Large intestine (tissue), 3 donors: ENCODE results near the gene CES4A. TPM values are rescaled to one million over a fixed set of nuclear protein-coding genes. Genes with fewer than 3 reads are reported as not detected.

Experiments
- DNase-seq, 2 donors: peaks; one replicate each; pipeline versions ENCODE4 v3.0.0 to v3.0.0-alpha.2; 2013
- H3K27ac ChIP-seq: one replicate; pipeline ENCODE4 v1.5.1; 2013; ENCODE audit warnings: low read length
- H3K27me3 ChIP-seq: 2 replicates; pipeline ENCODE4 v1.6.1; 2013; ENCODE audit warnings: low read length; ENCODE audit not compliant: control insufficient read depth, insufficient read depth
- H3K36me3 ChIP-seq: 2 replicates; pipeline ENCODE4 v1.6.1; 2013; ENCODE audit warnings: low read length; ENCODE audit not compliant: control insufficient read depth, insufficient read depth
- H3K4me1 ChIP-seq: one replicate; pipeline ENCODE4 v1.6.1; 2013; ENCODE audit warnings: low read length; ENCODE audit not compliant: control insufficient read depth, insufficient read depth
- H3K4me3 ChIP-seq: one replicate; pipeline ENCODE4 v1.5.1; 2013; ENCODE audit warnings: low read length
- H3K9me3 ChIP-seq: one replicate; pipeline ENCODE4 v1.6.1; 2013; ENCODE audit warnings: mild to moderate bottlenecking, low read depth, low read length, moderate library complexity; ENCODE audit not compliant: control insufficient read depth
- WGBS: methylation state at CpG from one replicate; pipeline ENCODE4 v1.1.5; 2013; ENCODE audit warnings: low lambda C conversion rate; ENCODE audit not compliant: insufficient coverage; 5-methylcytosine and 5-hydroxymethylcytosine counted together
- polyA plus RNA-seq: library from polyadenylated mRNA; unstranded; fragments of 120-200 nt; gene quantifications from one replicate; pipeline ENCODE4 v1.2.1, GENCODE V29; 2013

CES4A gene
- polyA plus RNA-seq, 1 donor = 23.5 TPM

- Histone ChIP-seq H3K27ac (no peak overlapping the region), H3K27me3 (peaks cover 22% of the 10 kb centered on the region), H3K4me3 (peak overlapping the region; percentile 47), H3K36me3 (peaks cover 16% of the 10 kb centered on the region), H3K9me3 (no peaks in the 10 kb centered on the region), H3K4me1 (peaks cover 23% of the 10 kb centered on the region)
- no CpG with 5 or more reads among the region's 23 CpGs for WGBS
- peak; percentile 75 to 83 for DNase-seq
Observed at GRCh38 chr16:66947302-66948065, 40.9 kb upstream of the CES4A start.

- Histone ChIP-seq H3K36me3 (peaks cover 8% of the 10 kb centered on the region), H3K27ac (no peak overlapping the region), H3K4me1 (peaks cover 31% of the 10 kb centered on the region), H3K4me3 (peak overlapping the region; percentile 47), H3K27me3 (peaks cover 22% of the 10 kb centered on the region), H3K9me3 (no peaks in the 10 kb centered on the region)
- DNase-seq = peak in 1 of 2 donors; percentile 60
- no CpG with 5 or more reads among the region's 44 CpGs for WGBS
Observed at GRCh38 chr16:66948134-66948836, 40.1 kb upstream of the CES4A start.

- H3K9me3 ChIP-seq = no peaks in the 10 kb centered on the region
- no peak overlapping the region for H3K27ac ChIP-seq
- H3K4me3 ChIP-seq = peak overlapping the region; percentile 47
- WGBS = no CpG with 5 or more reads among the region's 21 CpGs
- peaks cover 3% of the 10 kb centered on the region for H3K36me3 ChIP-seq
- H3K27me3 ChIP-seq = peaks cover 22% of the 10 kb centered on the region
- no peak for DNase-seq
- peaks cover 35% of the 10 kb centered on the region for H3K4me1 ChIP-seq
Observed at GRCh38 chr16:66948837-66949225, 39.6 kb upstream of the CES4A start.

DNA sequence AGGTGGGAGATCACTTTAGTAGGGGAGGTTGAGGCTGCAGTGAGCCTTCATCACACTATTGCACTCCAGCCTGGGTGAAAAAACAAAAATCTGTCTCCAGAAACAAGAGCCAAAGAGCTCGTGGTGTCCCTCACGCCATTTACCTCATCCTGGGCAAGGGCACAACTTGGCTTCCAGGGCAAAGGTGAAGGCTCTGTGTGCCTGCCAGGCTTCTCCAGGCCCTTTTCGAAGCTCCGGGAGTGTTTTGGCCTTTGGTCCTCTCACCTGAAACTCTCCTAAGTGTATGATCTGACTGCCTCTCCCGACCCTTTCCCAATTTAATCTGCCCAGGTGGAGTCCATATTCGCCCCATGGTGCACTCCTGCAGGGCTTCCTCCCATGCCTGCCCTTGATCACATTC lies 38.9 kb upstream of the CES4A start:
- Histone ChIP-seq H3K36me3 (no peaks in the 10 kb centered on the region), H3K9me3 (no peaks in the 10 kb centered on the region), H3K27ac (no peak overlapping the region), H3K4me1 (peaks cover 39% of the 10 kb centered on the region), H3K27me3 (peaks cover 22% of the 10 kb centered on the region), H3K4me3 (no peak overlapping the region)
- no peak for DNase-seq
- WGBS = no CpG with 5 or more reads among the region's 6 CpGs

DNA sequence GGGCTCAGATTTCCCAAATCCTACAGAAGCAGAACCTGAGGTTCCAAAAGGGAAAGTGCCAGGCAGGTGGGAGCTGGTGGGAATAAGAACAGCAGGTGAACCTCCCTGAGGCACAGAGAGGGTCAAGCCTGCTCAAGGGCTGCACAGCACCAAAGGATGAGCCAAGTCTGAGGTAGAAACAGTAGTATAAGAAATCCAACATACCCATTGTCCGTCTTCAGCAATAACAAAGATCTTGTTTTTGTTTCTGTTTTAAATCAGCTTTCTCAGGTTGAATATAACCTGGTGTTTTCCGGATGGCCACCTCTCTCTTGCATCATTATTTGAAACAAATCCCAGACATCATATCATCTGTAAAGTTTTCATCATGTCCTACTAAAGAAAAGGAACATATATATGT lies 38.0 kb upstream of the CES4A start:
- Histone ChIP-seq H3K27me3 (peaks cover 22% of the 10 kb centered on the region), H3K4me3 (no peak overlapping the region), H3K9me3 (no peaks in the 10 kb centered on the region), H3K27ac (no peak overlapping the region), H3K36me3 (no peaks in the 10 kb centered on the region), H3K4me1 (peaks cover 48% of the 10 kb centered on the region)
- no CpG with 5 or more reads among the region's 2 CpGs for WGBS
- DNase-seq = no peak

- no peaks in the 10 kb centered on the region for H3K9me3 ChIP-seq
- WGBS = no CpG with 5 or more reads among the region's 4 CpGs
- H3K27ac ChIP-seq = no peak overlapping the region
- no peaks in the 10 kb centered on the region for H3K36me3 ChIP-seq
- H3K27me3 ChIP-seq = peaks cover 22% of the 10 kb centered on the region
- no peak for DNase-seq
- H3K4me1 ChIP-seq = peaks cover 50% of the 10 kb centered on the region
- H3K4me3 ChIP-seq = no peak overlapping the region
Observed at GRCh38 chr16:66950971-66951790, 37.2 kb upstream of the CES4A start.

- Histone ChIP-seq H3K4me1 (peaks cover 52% of the 10 kb centered on the region), H3K4me3 (no peak overlapping the region), H3K27ac (peak overlapping the region; percentile 88), H3K36me3 (no peaks in the 10 kb centered on the region), H3K9me3 (no peaks in the 10 kb centered on the region), H3K27me3 (peaks cover 22% of the 10 kb centered on the region)
- DNase-seq = peak; percentile 40 to 62
- WGBS = 100% methylated on average over 2 of the region's 7 CpGs
Observed at GRCh38 chr16:66952430-66953110, 35.8 kb upstream of the CES4A start.

DNA sequence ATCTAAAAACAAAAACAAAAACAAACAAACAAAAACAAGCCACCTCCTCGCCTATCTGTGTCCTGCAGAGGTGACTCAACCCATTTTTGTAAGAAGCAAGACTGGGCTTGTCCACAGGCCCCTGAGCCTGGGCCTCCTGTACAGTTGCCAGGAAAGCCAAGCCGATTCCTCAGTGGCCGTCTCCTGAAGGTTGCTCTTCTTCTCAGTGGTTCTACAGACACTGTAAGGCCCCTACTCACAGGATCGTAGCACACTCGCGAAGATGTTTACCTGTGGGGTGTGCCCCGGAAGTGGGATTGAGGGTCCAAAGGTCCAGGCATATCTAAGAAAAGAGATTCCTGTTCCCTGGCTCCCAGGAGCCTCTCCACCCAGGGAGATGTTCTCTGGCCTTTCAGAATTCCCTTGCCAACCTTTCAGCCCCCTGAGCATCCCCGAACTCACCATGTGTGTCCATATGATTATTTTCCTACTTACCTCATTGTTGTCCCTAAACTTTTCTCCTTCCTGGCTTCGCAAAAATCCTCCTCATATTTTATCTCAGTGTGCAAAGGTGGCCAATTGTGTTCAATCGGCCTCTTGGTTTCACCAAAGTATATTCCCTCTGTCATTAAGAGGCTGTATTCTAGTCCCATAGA lies 34.8 kb upstream of the CES4A start:
- H3K4me3 ChIP-seq = no peak overlapping the region
- H3K9me3 ChIP-seq = no peaks in the 10 kb centered on the region
- H3K27ac ChIP-seq = peak overlapping the region; percentile 88
- peaks cover 16% of the 10 kb centered on the region for H3K27me3 ChIP-seq
- H3K4me1 ChIP-seq = peaks cover 51% of the 10 kb centered on the region
- DNase-seq = peak; percentile 84 to 91
- WGBS = 20% methylated on average over 4 of the region's 10 CpGs
- no peaks in the 10 kb centered on the region for H3K36me3 ChIP-seq

DNA sequence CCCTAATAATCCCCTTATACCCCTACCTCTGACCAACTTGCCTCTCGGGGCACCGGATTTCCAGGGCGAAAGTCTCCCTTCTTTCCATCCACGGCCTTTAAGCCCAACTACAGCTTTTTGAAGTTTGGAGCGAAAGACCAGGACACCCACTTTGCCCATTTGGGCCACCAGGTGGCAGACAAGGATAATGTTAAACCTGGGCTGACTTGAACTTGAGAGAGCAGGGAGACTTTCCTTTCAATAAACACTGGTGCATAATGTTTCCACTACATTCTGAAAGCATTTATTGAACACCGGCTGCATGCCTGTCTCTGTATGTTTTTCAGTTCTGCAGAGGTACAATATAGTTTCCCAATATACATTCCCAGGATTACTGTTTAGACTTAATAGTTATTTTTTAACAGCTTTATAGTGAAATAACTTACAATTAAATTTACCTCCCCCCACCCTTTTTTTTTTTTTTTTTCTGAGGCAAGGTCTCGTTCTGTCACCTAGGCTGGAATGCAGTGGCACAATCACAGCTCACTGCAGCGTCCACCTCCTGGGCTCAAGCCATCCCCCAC lies 34.2 kb upstream of the CES4A start:
- Histone ChIP-seq H3K4me3 (no peak overlapping the region), H3K27me3 (peaks cover 10% of the 10 kb centered on the region), H3K36me3 (no peaks in the 10 kb centered on the region), H3K9me3 (no peaks in the 10 kb centered on the region), H3K27ac (peak overlapping the region; percentile 88), H3K4me1 (peaks cover 45% of the 10 kb centered on the region)
- DNase-seq = peak; percentile 76 to 82
- WGBS = no CpG with 5 or more reads among the region's 8 CpGs
